DOHH2 (cell line): ENCODE measurements around the gene MRLN.
"Not testable (repeated sequence)": the region's sequence is repeated elsewhere in the genome, so short reads cannot be mapped to it uniquely, and the experiment has no call there.

Experiments used
- CTCF ChIP-seq: fragments of 200-600 bp; sonication (generic); IDR thresholded peaks from one replicate; pipeline ENCODE4 v1.5.1; 2014; ENCODE audit warnings: antibody characterized with exemption, mild to moderate bottlenecking, low read depth, low read length; ENCODE audit not compliant: poor library complexity, severe bottlenecking
- EZH2phosphoT487 ChIP-seq: fragments of 200-600 bp; sonication (generic); IDR thresholded peaks from 2 replicates; pipeline ENCODE4 v1.6.1; 2017; ENCODE audit warnings: borderline replicate concordance, mild to moderate bottlenecking, antibody characterized with exemption, low read length, moderate library complexity, mixed read lengths

GRCh38 chr10:59733321-59734013 is 19.8 kb downstream of the MRLN start:
- not testable (repeated sequence) for TF ChIP-seq CTCF, EZH2phosphoT487
